Lower leg skin (tissue), 3 donors: Measurements from ENCODE around the gene S100A4.

Experiments used
- POLR2A ChIP-seq, 2 donors: fragments of 450-650 bp; IDR thresholded peaks; one replicate each; pipeline ENCODE4 v1.6.1; 2016 to 2017; ENCODE audit warnings: antibody characterized with exemption in 2 of 2, mild to moderate bottlenecking in 1 of 2, moderate library complexity in 1 of 2
- TF ChIP-seq, protein P1 (sequence below), 3 donors: fragments of 450-650 bp; IDR thresholded peaks; one replicate each; pipeline ENCODE4 v1.5.1; 2016; ENCODE audit warnings: antibody characterized with exemption in 3 of 3, mild to moderate bottlenecking in 3 of 3, moderate library complexity in 2 of 3

DNA sequence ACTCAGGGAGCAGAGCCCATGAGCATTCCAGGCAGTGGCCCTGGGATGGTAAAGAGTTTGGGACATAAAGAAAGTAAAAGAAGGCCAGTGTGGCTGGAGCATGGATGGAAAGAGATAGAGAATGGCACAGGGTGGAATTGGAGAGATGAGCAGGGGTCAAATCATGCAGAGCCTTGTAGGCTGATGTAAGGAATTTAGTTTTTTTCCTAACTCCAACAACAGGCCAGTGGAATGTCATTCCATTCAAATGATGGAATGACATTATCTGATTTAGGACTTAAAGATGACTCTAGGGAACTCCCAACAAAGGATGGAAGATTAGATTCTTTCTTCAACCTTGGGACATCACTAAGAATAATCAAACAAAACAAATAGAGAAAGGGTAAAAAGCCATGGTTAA, 32.9 kb upstream of the S100A4 start:
- TF ChIP-seq, protein P1, sequence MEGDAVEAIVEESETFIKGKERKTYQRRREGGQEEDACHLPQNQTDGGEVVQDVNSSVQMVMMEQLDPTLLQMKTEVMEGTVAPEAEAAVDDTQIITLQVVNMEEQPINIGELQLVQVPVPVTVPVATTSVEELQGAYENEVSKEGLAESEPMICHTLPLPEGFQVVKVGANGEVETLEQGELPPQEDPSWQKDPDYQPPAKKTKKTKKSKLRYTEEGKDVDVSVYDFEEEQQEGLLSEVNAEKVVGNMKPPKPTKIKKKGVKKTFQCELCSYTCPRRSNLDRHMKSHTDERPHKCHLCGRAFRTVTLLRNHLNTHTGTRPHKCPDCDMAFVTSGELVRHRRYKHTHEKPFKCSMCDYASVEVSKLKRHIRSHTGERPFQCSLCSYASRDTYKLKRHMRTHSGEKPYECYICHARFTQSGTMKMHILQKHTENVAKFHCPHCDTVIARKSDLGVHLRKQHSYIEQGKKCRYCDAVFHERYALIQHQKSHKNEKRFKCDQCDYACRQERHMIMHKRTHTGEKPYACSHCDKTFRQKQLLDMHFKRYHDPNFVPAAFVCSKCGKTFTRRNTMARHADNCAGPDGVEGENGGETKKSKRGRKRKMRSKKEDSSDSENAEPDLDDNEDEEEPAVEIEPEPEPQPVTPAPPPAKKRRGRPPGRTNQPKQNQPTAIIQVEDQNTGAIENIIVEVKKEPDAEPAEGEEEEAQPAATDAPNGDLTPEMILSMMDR (IDR thresholded peaks at IDR 0.05): no peak
- no peak for TF ChIP-seq POLR2A (IDR thresholded peaks at IDR 0.05)
